OCI-LY1 (cell line): ENCODE data around the gene PDZD7.

Experiments used
- H2AFZ ChIP-seq: fragments of 200-600 bp; sonication (generic), shearing (Covaris generic); 2 replicates; pipeline ENCODE4 v1.6.0; 2014; ENCODE audit warnings: antibody characterized with exemption, mild to moderate bottlenecking, low read length
- H3F3A ChIP-seq: fragments of 200-600 bp; sonication (generic), shearing (Covaris generic); 2 replicates; pipeline ENCODE4 v1.6.0; 2014; ENCODE audit warnings: mild to moderate bottlenecking, antibody characterized with exemption, low read length, moderate library complexity; ENCODE audit not compliant: insufficient read depth
- H3K27ac ChIP-seq: fragments of 200-600 bp; sonication (generic); 2 replicates; pipeline ENCODE4 v1.5.1; 2014; ENCODE audit warnings: low read length, mixed run types, mild to moderate bottlenecking, low read depth; ENCODE audit not compliant: poor library complexity, severe bottlenecking
- H3K27me3 ChIP-seq: fragments of 200-600 bp; sonication (generic); 2 replicates; pipeline ENCODE4 v1.6.0; 2014; ENCODE audit warnings: antibody characterized with exemption, mild to moderate bottlenecking, low read length, moderate library complexity; ENCODE audit not compliant: insufficient read depth
- H3K36me3 ChIP-seq: fragments of 200-600 bp; sonication (generic); 2 replicates; pipeline ENCODE4 v1.6.1; 2014; ENCODE audit warnings: mild to moderate bottlenecking, antibody characterized with exemption, low read length, moderate library complexity, mixed read lengths; ENCODE audit not compliant: insufficient read depth
- H3K4me1 ChIP-seq: fragments of 200-600 bp; sonication (generic); 2 replicates; pipeline ENCODE4 v1.5.1; 2014; ENCODE audit warnings: mild to moderate bottlenecking, low read length, moderate library complexity; ENCODE audit not compliant: insufficient read depth, severe bottlenecking
- H3K4me2 ChIP-seq: fragments of 200-600 bp; sonication (generic), shearing (Covaris generic); 2 replicates; pipeline ENCODE4 v1.6.1; 2014; ENCODE audit warnings: low read length
- H3K4me3 ChIP-seq: fragments of 200-600 bp; sonication (generic); 2 replicates; pipeline ENCODE4 v1.5.1; 2014; ENCODE audit warnings: low read length, low read depth, mild to moderate bottlenecking, mixed read lengths; ENCODE audit not compliant: poor library complexity, severe bottlenecking
- H3K79me2 ChIP-seq: fragments of 200-600 bp; shearing (Covaris generic); 2 replicates; pipeline ENCODE4 v1.6.1; 2016; ENCODE audit warnings: mixed run types, low read length, mixed read lengths; ENCODE audit not compliant: insufficient read depth
- H3K9ac ChIP-seq: fragments of 200-600 bp; sonication (generic), shearing (Covaris generic); 2 replicates; pipeline ENCODE4 v1.6.1; 2014; ENCODE audit warnings: mild to moderate bottlenecking, low read length, mixed read lengths
- H3K9me2 ChIP-seq: fragments of 200-600 bp; sonication (generic), shearing (Covaris generic); 2 replicates; pipeline ENCODE4 v1.6.1; 2014; ENCODE audit warnings: low read depth, mild to moderate bottlenecking, low read length, mixed read lengths
- H3K9me3 ChIP-seq: fragments of 200-600 bp; shearing (Covaris generic); 2 replicates; pipeline ENCODE4 v1.6.1; 2014; ENCODE audit warnings: low read length, mixed read lengths
- H4K20me1 ChIP-seq: fragments of 200-600 bp; sonication (generic), shearing (Covaris generic); 2 replicates; pipeline ENCODE4 v1.6.0; 2016; ENCODE audit warnings: mild to moderate bottlenecking, low read length; ENCODE audit not compliant: insufficient read depth
- EZH2 ChIP-seq: fragments of 200-600 bp; sonication (generic), shearing (Covaris generic); IDR thresholded peaks from 2 replicates; pipeline ENCODE4 v1.8.0; 2017; ENCODE audit warnings: borderline replicate concordance, mixed run types, mild to moderate bottlenecking, antibody characterized with exemption, low read length, moderate library complexity, mixed read lengths
- TF ChIP-seq, protein P1 (sequence below): fragments of 200-600 bp; sonication (generic), shearing (Covaris generic); IDR thresholded peaks from 2 replicates; pipeline ENCODE4 v1.5.1; 2017; ENCODE audit warnings: mild to moderate bottlenecking, antibody characterized with exemption, low read length, moderate library complexity, mixed read lengths

The PDZD7 gene

DNA sequence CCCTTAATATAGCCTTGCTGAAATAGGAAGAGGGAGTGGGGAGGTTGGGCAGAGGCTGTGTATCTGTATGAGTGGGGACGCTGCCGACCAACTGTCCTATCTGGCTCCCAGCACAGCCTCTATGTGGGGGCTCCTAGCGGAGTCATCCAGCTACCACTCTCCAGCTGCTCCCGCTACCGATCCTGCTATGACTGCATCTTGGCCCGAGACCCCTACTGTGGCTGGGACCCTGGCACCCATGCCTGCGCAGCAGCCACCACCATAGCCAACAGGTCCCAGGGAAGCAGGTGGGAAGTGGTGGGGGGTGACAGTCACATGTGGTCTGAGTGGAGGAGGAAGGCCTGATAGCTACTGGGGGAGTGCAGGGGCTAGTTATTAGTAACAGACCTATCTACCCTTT lies 50.2 kb downstream of the PDZD7 start:
- H3K4me3 ChIP-seq: no peak overlapping the region
- H3K36me3 ChIP-seq: no peaks in the 10 kb centered on the region
- H3K27ac ChIP-seq: no peak overlapping the region
- no peaks in the 10 kb centered on the region for H3K9me3 ChIP-seq
- no peak overlapping the region for H2AFZ ChIP-seq
- H3K4me2 ChIP-seq: no peak overlapping the region
- no peak for TF ChIP-seq EZH2
- H3K79me2 ChIP-seq: no peaks in the 10 kb centered on the region
- no peaks in the 10 kb centered on the region for H3K4me1 ChIP-seq
- H3K27me3 ChIP-seq: no peaks in the 10 kb centered on the region
- no peaks in the 10 kb centered on the region for H3K9me2 ChIP-seq
- no peak overlapping the region for H3K9ac ChIP-seq
- H4K20me1 ChIP-seq: no peaks in the 10 kb centered on the region
- no peaks in the 10 kb centered on the region for H3F3A ChIP-seq

DNA sequence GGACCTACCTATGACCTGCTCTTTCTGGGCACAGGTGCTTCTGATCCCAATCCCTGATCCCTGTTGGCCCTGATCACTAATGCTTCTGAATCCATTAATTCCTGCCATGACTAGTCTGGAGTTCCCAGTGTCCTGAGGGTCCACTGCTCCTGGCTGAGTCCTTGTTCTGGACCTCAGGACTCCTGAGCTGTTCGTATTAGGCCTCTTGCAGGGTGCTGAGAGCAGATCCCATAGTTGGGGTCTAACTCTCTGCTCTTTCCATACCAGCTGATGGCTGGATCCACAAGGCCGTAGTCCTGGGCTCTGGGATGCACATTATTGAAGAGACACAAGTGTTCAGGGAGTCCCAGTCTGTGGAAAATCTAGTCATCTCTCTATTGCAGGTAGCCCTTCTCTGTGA lies 50.6 kb downstream of the PDZD7 start:
- TF ChIP-seq, protein P1, sequence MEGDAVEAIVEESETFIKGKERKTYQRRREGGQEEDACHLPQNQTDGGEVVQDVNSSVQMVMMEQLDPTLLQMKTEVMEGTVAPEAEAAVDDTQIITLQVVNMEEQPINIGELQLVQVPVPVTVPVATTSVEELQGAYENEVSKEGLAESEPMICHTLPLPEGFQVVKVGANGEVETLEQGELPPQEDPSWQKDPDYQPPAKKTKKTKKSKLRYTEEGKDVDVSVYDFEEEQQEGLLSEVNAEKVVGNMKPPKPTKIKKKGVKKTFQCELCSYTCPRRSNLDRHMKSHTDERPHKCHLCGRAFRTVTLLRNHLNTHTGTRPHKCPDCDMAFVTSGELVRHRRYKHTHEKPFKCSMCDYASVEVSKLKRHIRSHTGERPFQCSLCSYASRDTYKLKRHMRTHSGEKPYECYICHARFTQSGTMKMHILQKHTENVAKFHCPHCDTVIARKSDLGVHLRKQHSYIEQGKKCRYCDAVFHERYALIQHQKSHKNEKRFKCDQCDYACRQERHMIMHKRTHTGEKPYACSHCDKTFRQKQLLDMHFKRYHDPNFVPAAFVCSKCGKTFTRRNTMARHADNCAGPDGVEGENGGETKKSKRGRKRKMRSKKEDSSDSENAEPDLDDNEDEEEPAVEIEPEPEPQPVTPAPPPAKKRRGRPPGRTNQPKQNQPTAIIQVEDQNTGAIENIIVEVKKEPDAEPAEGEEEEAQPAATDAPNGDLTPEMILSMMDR: no peak
- no peak for TF ChIP-seq EZH2
- H2AFZ ChIP-seq: no peak overlapping the region
- H3K4me2 ChIP-seq: no peak overlapping the region
- no peaks in the 10 kb centered on the region for H3K9me2 ChIP-seq
- no peaks in the 10 kb centered on the region for H4K20me1 ChIP-seq
- H3K4me1 ChIP-seq: no peaks in the 10 kb centered on the region
- no peak overlapping the region for H3K4me3 ChIP-seq
- H3K9me3 ChIP-seq: no peaks in the 10 kb centered on the region
- no peak overlapping the region for H3K9ac ChIP-seq
- no peaks in the 10 kb centered on the region for H3F3A ChIP-seq
- H3K36me3 ChIP-seq: no peaks in the 10 kb centered on the region
- H3K27ac ChIP-seq: no peak overlapping the region
- H3K27me3 ChIP-seq: no peaks in the 10 kb centered on the region
- no peaks in the 10 kb centered on the region for H3K79me2 ChIP-seq

DNA sequence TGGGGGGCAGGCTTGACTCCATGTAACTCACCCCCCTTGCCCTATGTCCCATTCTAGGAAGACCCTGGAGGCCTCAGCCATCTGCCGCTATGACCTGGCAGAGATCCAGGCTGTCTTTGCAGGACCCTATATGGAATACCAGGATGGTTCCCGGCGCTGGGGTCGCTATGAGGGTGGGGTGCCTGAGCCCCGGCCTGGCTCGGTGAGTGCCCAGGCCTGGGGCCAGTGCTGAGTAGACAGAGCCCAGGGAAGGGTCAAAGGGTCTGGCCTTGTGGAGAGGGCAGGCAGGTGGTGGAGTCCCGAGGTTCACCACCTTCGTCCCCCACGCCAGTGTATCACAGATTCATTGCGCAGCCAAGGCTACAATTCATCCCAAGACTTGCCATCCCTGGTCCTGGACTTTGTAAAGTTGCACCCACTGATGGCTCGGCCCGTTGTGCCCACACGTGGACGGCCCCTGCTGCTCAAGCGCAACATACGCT lies 51.1 kb downstream of the PDZD7 start:
- no peaks in the 10 kb centered on the region for H3K79me2 ChIP-seq
- no peaks in the 10 kb centered on the region for H4K20me1 ChIP-seq
- no peak overlapping the region for H2AFZ ChIP-seq
- H3K27ac ChIP-seq: no peak overlapping the region
- H3K9me3 ChIP-seq: no peaks in the 10 kb centered on the region
- H3K9me2 ChIP-seq: no peaks in the 10 kb centered on the region
- TF ChIP-seq, protein P1: no peak
- TF ChIP-seq EZH2: no peak
- H3K4me1 ChIP-seq: no peaks in the 10 kb centered on the region
- no peak overlapping the region for H3K4me2 ChIP-seq
- H3F3A ChIP-seq: no peaks in the 10 kb centered on the region
- H3K36me3 ChIP-seq: no peaks in the 10 kb centered on the region
- H3K9ac ChIP-seq: no peak overlapping the region
- no peaks in the 10 kb centered on the region for H3K27me3 ChIP-seq
- no peak overlapping the region for H3K4me3 ChIP-seq

DNA sequence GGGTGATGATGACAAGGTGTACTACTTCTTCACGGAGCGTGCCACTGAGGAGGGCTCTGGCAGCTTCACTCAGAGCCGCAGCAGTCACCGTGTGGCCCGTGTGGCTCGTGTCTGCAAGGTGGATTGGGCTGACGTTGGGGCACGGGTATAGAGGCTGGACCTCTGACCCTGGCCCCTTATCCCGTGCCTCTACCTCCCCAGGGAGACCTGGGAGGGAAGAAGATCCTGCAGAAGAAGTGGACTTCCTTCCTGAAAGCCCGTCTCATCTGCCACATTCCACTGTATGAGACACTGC lies 52.1 kb downstream of the PDZD7 start:
- Histone ChIP-seq H3K36me3 (no peaks in the 10 kb centered on the region), H3K27ac (no peak overlapping the region), H3K79me2 (no peaks in the 10 kb centered on the region), H4K20me1 (no peaks in the 10 kb centered on the region), H3K9me2 (no peaks in the 10 kb centered on the region), H2AFZ (no peak overlapping the region), H3K4me1 (no peaks in the 10 kb centered on the region), H3F3A (no peaks in the 10 kb centered on the region), H3K27me3 (no peaks in the 10 kb centered on the region), H3K4me3 (no peak overlapping the region), H3K4me2 (no peak overlapping the region), H3K9ac (no peak overlapping the region), H3K9me3 (no peaks in the 10 kb centered on the region)
- TF ChIP-seq, protein P1: no peak
- no peak for TF ChIP-seq EZH2
